CD4-positive, alpha-beta memory T cell (primary cell): Measurements from ENCODE around the gene LGALS9. TPM values are rescaled to one million over a fixed set of nuclear protein-coding genes. Genes with fewer than 3 reads are reported as not detected.
"Not testable (repeated sequence)": the region's sequence is repeated elsewhere in the genome, so short reads cannot be mapped to it uniquely, and the experiment has no call there.

Experiments
- CTCF ChIA-PET: fragments of 350-600 bp; sonication (Branson Sonifier 250); formaldehyde crosslinking; loops from one replicate; lab custom pipeline; 2021; ENCODE audit warnings: inconsistent platforms; ENCODE audit not compliant: partially characterized antibody; lab: Charles Lee
- POLR2A ChIA-PET: fragments of 350-600 bp; sonication (Branson Sonifier 250); formaldehyde crosslinking; loops from one replicate; lab custom pipeline; 2021; ENCODE audit not compliant: partially characterized antibody; lab: Charles Lee
- DNase-seq, 5 donors: peaks; one replicate each; pipeline versions ENCODE4 v3.0.0 to v3.0.0-alpha.2; 2020 to 2022; ENCODE audit warnings: mixed read lengths in 1 of 5
- H3K27ac ChIP-seq: one replicate; pipeline ENCODE4 v1.7.0; 2013; ENCODE audit warnings: low read depth, low read length
- H3K27me3 ChIP-seq: 2 replicates; pipeline ENCODE4 v1.7.0; 2013; ENCODE audit warnings: mild to moderate bottlenecking, low read length, moderate library complexity; ENCODE audit not compliant: insufficient read depth
- H3K36me3 ChIP-seq: 2 replicates; pipeline ENCODE4 v1.7.0; 2013; ENCODE audit warnings: mild to moderate bottlenecking, low read length, moderate library complexity; ENCODE audit not compliant: insufficient read depth
- H3K4me1 ChIP-seq: 2 replicates; pipeline ENCODE4 v1.7.0; 2013; ENCODE audit warnings: mild to moderate bottlenecking, low read length, moderate library complexity; ENCODE audit not compliant: insufficient read depth
- H3K4me3 ChIP-seq, 2 donors: one replicate each; pipeline ENCODE4 v1.7.0; 2013; ENCODE audit warnings: low read length in 2 of 2, mild to moderate bottlenecking in 1 of 2
- H3K9me3 ChIP-seq, 2 donors: one replicate each; pipeline ENCODE4 v1.7.0; 2013; ENCODE audit warnings: low read length in 2 of 2, control low read depth in 1 of 2; ENCODE audit not compliant: control insufficient read depth in 1 of 2
- H3K27ac Mint-ChIP-seq, 7 donors: one replicate each; pipeline ENCODE4 v1.8.0; 2020 to 2021; ENCODE audit warnings: mixed read lengths in 7 of 7, mild to moderate bottlenecking in 6 of 7, inconsistent platforms in 3 of 7, moderate library complexity in 3 of 7
- H3K27me3 Mint-ChIP-seq, 2 donors: one replicate each; pipeline ENCODE4 v1.8.0; 2020 to 2021; ENCODE audit warnings: mixed read lengths in 2 of 2
- H3K36me3 Mint-ChIP-seq, 2 donors: one replicate each; pipeline ENCODE4 v1.8.0; 2020 to 2021; ENCODE audit warnings: mixed read lengths in 2 of 2, inconsistent platforms in 1 of 2, mild to moderate bottlenecking in 1 of 2
- H3K4me1 Mint-ChIP-seq, 4 donors: one replicate each; pipeline ENCODE4 v1.8.0; 2020 to 2021; ENCODE audit warnings: mixed read lengths in 4 of 4, mild to moderate bottlenecking in 1 of 4
- H3K4me3 Mint-ChIP-seq, 8 donors: one replicate each; pipeline ENCODE4 v1.8.0; 2020 to 2021; ENCODE audit warnings: mixed read lengths in 8 of 8, mild to moderate bottlenecking in 7 of 8, moderate library complexity in 6 of 8, inconsistent platforms in 3 of 8
- H3K9me3 Mint-ChIP-seq, 8 donors: one replicate each; pipeline ENCODE4 v1.8.0; 2020 to 2021; ENCODE audit warnings: mixed read lengths in 8 of 8, mild to moderate bottlenecking in 5 of 8, inconsistent platforms in 3 of 8, moderate library complexity in 1 of 8
- intact Hi-C: fragments of 100-400 bp; cut with micrococcal nuclease; formaldehyde crosslinking; loops from one replicate; pipeline ENCODE4 v1.15.1; 2023
- polyA plus RNA-seq, 2 donors: library from polyadenylated mRNA; unstranded; fragments of 300-500 nt; fragmentation: Illumina TruSeq; gene quantifications; one replicate each; pipeline ENCODE4 v1.2.3, GENCODE V29; 2021
- total RNA-seq, 2 experiments: library from RNA; stranded (reverse); gene quantifications; one replicate each; pipeline ENCODE4 v1.2.3, GENCODE V29; 2021

Gene LGALS9
- total and polyA plus RNA-seq, 4 experiments from 2014 or later: 19.9 to 33.2 (median 24.4) TPM

DNA sequence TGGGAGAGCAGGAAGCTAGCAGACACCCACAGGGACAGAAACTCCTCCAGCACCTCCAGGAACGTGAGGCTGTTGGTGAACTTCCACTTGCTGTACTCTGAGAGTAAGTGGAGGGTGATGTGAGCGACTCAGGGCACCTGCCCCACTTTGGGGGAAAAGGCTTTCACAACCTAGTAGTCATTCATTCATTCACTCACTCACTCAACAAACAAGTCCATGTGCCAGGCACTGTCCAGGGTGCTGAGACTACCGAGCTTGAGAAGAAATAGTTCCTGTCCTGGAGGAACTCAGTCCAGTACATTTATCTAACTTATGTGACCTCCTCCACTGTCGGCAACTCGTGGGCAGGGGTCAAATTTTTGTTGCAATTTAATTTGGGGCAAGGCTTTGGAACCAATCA, 26.6 kb downstream of the LGALS9 start:
- H3K4me1 ChIP-seq: peaks cover 6% of the 10 kb centered on the region
- DNase-seq: no peak
- Mint-ChIP-seq H3K4me3 (no peak overlapping the region), H3K36me3 (no peaks in the 10 kb centered on the region), H3K27ac (no peak overlapping the region), H3K9me3 (no peaks in the 10 kb centered on the region), H3K27me3 (peaks cover 0 to 3% of the 10 kb centered on the region in 2 donors), H3K4me1 (peaks cover 0 to 7% (median 5%) of the 10 kb centered on the region in 4 donors)
- H3K27ac ChIP-seq: no peak overlapping the region
- ChIA-PET POLR2A (no interaction called here), CTCF (interaction anchor here (1.4 to 11.4 kb wide), 3 partner anchors 9 to 53 kb away, joined by 3 to 358 read pairs (median 3); no protein-coding TSS in a partner anchor)
- no peaks in the 10 kb centered on the region for H3K9me3 ChIP-seq
- intact Hi-C loops: loop anchor here (10.0 kb wide), 1 partner anchor 227 kb away; no protein-coding TSS in a partner anchor
- no peaks in the 10 kb centered on the region for H3K36me3 ChIP-seq
- H3K27me3 ChIP-seq: no peaks in the 10 kb centered on the region
- H3K4me3 ChIP-seq: no peak overlapping the region

- CTCF ChIA-PET: interaction anchor here (1.0 kb wide), 1 partner anchor 96 kb away, joined by 3 read pairs; no protein-coding TSS in a partner anchor
- intact Hi-C loops: loop anchor here (10.0 kb wide), 1 partner anchor 225 kb away; no protein-coding TSS in a partner anchor
- Mint-ChIP-seq H3K4me1 (peaks cover 0 to 3% (median 2%) of the 10 kb centered on the region in 4 donors), H3K9me3 (no peaks in the 10 kb centered on the region), H3K4me3 (no peak overlapping the region), H3K36me3 (no peaks in the 10 kb centered on the region), H3K27me3 (peaks cover 0 to 3% of the 10 kb centered on the region in 2 donors), H3K27ac (no peak overlapping the region)
- H3K27me3 ChIP-seq: no peaks in the 10 kb centered on the region
- no peak for DNase-seq
- H3K9me3 ChIP-seq: no peaks in the 10 kb centered on the region
- POLR2A ChIA-PET: no interaction called here
- H3K4me1 ChIP-seq: peaks cover 2% of the 10 kb centered on the region
- no peak overlapping the region for H3K27ac ChIP-seq
- H3K36me3 ChIP-seq: no peaks in the 10 kb centered on the region
- H3K4me3 ChIP-seq: no peak overlapping the region
Measured at GRCh38 chr17:27659683-27660082, 28.7 kb downstream of the LGALS9 start.

- no peaks in the 10 kb centered on the region for H3K4me1 ChIP-seq
- Mint-ChIP-seq H3K36me3 (no peaks in the 10 kb centered on the region), H3K4me3 (no peak overlapping the region), H3K4me1 (no peaks in the 10 kb centered on the region), H3K9me3 (no peaks in the 10 kb centered on the region), H3K27ac (no peak overlapping the region), H3K27me3 (peaks cover 0 to 3% of the 10 kb centered on the region in 2 donors)
- H3K27me3 ChIP-seq: no peaks in the 10 kb centered on the region
- DNase-seq: no peak
- no peak overlapping the region for H3K4me3 ChIP-seq
- H3K27ac ChIP-seq: no peak overlapping the region
- no peaks in the 10 kb centered on the region for H3K36me3 ChIP-seq
- no peaks in the 10 kb centered on the region for H3K9me3 ChIP-seq
- intact Hi-C loops: no loop called here
- POLR2A ChIA-PET: no interaction called here
- CTCF ChIA-PET: no interaction called here
Measured at GRCh38 chr17:27660436-27660835, 29.4 kb downstream of the LGALS9 start.

- Mint-ChIP-seq H3K9me3 (no peaks in the 10 kb centered on the region), H3K27ac (peak overlapping the region in 1 of 7 donors; percentile 35)
- DNase-seq: no peak
Measured at GRCh38 chr17:27663936-27664605, 33.1 kb downstream of the LGALS9 start.

DNA sequence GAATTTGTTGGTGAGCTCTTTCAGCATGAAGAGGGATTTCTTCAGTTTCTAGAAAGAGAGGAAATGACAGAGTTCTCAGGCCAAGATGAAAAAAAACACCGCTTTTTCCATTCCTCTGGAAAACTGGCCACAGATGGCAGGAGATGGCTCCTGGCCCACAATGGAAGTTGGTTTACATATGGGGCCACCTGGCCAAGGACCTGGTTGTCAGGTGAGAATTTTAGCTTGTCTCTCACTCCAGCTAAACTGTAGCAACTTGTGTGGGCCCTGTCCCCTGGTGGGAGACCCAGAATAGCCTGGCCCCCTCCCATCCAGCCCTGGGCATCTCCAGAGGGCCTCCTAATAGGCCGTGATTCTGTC, 33.6 kb downstream of the LGALS9 start:
- Mint-ChIP-seq H3K9me3 (no peaks in the 10 kb centered on the region), H3K4me3 (no peak overlapping the region), H3K36me3 (no peaks in the 10 kb centered on the region), H3K27ac (no peak overlapping the region), H3K27me3 (no peaks in the 10 kb centered on the region), H3K4me1 (no peaks in the 10 kb centered on the region)
- no peaks in the 10 kb centered on the region for H3K4me1 ChIP-seq
- H3K36me3 ChIP-seq: no peaks in the 10 kb centered on the region
- ChIA-PET POLR2A (no interaction called here), CTCF (interaction anchor here (4.5 kb wide), 1 partner anchor 12 kb away, joined by 48 read pairs; no protein-coding TSS in a partner anchor)
- no peak for DNase-seq
- H3K4me3 ChIP-seq: no peak overlapping the region
- no peak overlapping the region for H3K27ac ChIP-seq
- H3K27me3 ChIP-seq: no peaks in the 10 kb centered on the region
- H3K9me3 ChIP-seq: no peaks in the 10 kb centered on the region
- intact Hi-C loops: no loop called here

More at GRCh38 chr17:27663936-27664605, 33.1 kb downstream of the LGALS9 start:
- H3K4me3 ChIP-seq: no peak overlapping the region
- intact Hi-C loops: no loop called here
- ChIA-PET CTCF (interaction anchor here (4.5 kb wide), 1 partner anchor 11 kb away, joined by 48 read pairs; no protein-coding TSS in a partner anchor), POLR2A (no interaction called here)
- no peaks in the 10 kb centered on the region for H3K27me3 ChIP-seq
- H3K9me3 ChIP-seq: no peaks in the 10 kb centered on the region
- H3K36me3 Mint-ChIP-seq: no peaks in the 10 kb centered on the region
- H3K27me3 Mint-ChIP-seq: no peaks in the 10 kb centered on the region
- H3K4me3 Mint-ChIP-seq: no peak overlapping the region
- no peak overlapping the region for H3K27ac ChIP-seq
- H3K36me3 ChIP-seq: no peaks in the 10 kb centered on the region
- no peaks in the 10 kb centered on the region for H3K4me1 Mint-ChIP-seq
- H3K4me1 ChIP-seq: no peaks in the 10 kb centered on the region

DNA sequence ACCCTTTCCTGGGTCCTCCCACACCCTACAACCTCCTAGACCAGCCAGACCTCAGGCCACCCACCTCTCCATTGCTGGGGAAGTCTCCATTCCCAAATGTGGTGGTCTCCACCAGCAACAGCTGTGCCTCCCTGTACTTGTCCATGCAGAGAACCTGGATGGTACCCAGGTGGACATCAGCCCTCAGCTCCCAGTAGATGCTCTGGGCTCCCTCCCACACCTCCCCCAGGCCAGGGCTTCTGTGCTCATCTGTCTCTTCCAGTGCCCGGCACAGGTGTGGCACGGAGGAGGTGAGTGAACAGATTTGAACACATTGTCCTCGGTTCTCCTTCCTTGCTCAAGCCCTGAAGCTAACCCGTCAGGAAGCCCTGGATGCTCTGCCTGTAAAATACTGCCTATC, 34.6 kb downstream of the LGALS9 start:
- intact Hi-C loops: no loop called here
- ChIA-PET POLR2A (interaction anchor here (1.1 kb wide), 1 partner anchor 35 kb away, joined by 3 read pairs; the partner anchor contains the start of gene LGALS9), CTCF (interaction anchor here (4.5 kb wide), 1 partner anchor 13 kb away, joined by 48 read pairs; no protein-coding TSS in a partner anchor)
- Mint-ChIP-seq H3K36me3 (no peaks in the 10 kb centered on the region), H3K4me3 (no peak overlapping the region), H3K27me3 (no peaks in the 10 kb centered on the region), H3K4me1 (no peaks in the 10 kb centered on the region), H3K27ac (no peak overlapping the region), H3K9me3 (no peaks in the 10 kb centered on the region)
- Histone ChIP-seq H3K4me1 (no peaks in the 10 kb centered on the region), H3K4me3 (no peak overlapping the region), H3K27me3 (no peaks in the 10 kb centered on the region), H3K27ac (no peak overlapping the region), H3K9me3 (no peaks in the 10 kb centered on the region), H3K36me3 (no peaks in the 10 kb centered on the region)
- DNase-seq: no peak

DNA sequence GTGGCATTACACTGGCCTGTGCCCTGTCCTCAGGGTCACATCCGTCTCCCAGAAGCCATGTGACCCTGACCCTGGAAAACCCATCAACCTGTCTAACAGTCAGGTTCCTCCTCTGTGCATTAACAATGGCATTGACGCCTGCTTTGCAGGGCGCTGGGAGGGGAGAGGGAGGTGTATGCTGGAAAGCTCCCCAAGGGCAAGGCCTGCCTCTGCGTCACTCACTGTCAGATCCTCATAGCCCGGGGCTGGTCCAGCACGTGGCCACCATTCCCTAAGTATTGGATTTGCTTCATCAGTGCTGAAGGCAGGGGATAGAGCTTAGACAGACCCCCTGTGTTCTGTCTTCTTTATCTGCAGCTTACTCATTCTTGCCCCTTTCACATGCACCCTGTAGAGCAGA, 35.3 kb downstream of the LGALS9 start:
- DNase-seq, H3K36me3 Mint-ChIP-seq, H3K27ac Mint-ChIP-seq, H3K4me1 ChIP-seq, H3K27me3 Mint-ChIP-seq, H3K9me3 Mint-ChIP-seq, H3K27ac ChIP-seq, H3K4me3 Mint-ChIP-seq, H3K9me3 ChIP-seq, H3K36me3 ChIP-seq, H3K4me3 ChIP-seq, H3K27me3 ChIP-seq, intact Hi-C loops, H3K4me1 Mint-ChIP-seq: not testable (repeated sequence)
- ChIA-PET POLR2A (interaction anchor here (1.1 kb wide), 1 partner anchor 36 kb away, joined by 3 read pairs; the partner anchor contains the start of gene LGALS9), CTCF (interaction anchor here (4.5 kb wide), 1 partner anchor 13 kb away, joined by 48 read pairs; no protein-coding TSS in a partner anchor)
